Ascending aorta (tissue), 2 donors: Measurements from ENCODE around the gene FLNC. TPM values are rescaled to one million over a fixed set of nuclear protein-coding genes. Genes with fewer than 3 reads are reported as not detected.

Experiments
- DNase-seq, 2 donors: peaks; one replicate each; pipeline ENCODE4 v3.0.0-alpha.2; 2019; ENCODE audit warnings: low spot score in 2 of 2
- H3K27ac ChIP-seq, 2 donors: fragments of 200-600 bp; sonication (generic); one replicate each; pipeline ENCODE4 v1.5.1; 2016 to 2017; ENCODE audit warnings: mild to moderate bottlenecking in 1 of 2
- H3K27me3 ChIP-seq: fragments of 200-600 bp; sonication (generic); one replicate; pipeline ENCODE4 v1.5.1; 2017
- H3K36me3 ChIP-seq, 2 donors: fragments of 200-600 bp; sonication (generic); one replicate each; pipeline ENCODE4 v1.5.1; 2016
- H3K4me1 ChIP-seq, 2 donors: fragments of 200-600 bp; sonication (generic); one replicate each; pipeline ENCODE4 v1.5.1; 2016 to 2017; ENCODE audit warnings: mild to moderate bottlenecking in 1 of 2
- H3K4me3 ChIP-seq, 2 donors: fragments of 200-600 bp; sonication (generic); one replicate each; pipeline ENCODE4 v1.5.1; 2016 to 2017; ENCODE audit warnings: mild to moderate bottlenecking in 1 of 2
- H3K9me3 ChIP-seq, 2 donors: fragments of 200-600 bp; sonication (generic); one replicate each; pipeline ENCODE4 v1.5.1; 2016
- intact Hi-C: fragments of 100-400 bp; cut with DNase I; formaldehyde crosslinking; loops from one replicate; pipeline ENCODE4 v1.15.1; 2023
- total RNA-seq: library from RNA; depleted of rRNA; stranded (reverse); fragments of >200 nt; gene quantifications from one replicate; pipeline ENCODE4 v1.1.0, GENCODE V29; 2016
- TF ChIP-seq, protein P1 (sequence below), 3 experiments: fragments of 200-600 bp in 2 of 3; fragments of 450-650 bp in 1 of 3; sonication (generic) in 2 of 3; IDR thresholded peaks; one replicate each; pipeline ENCODE4 v1.5.1; 2016 to 2019; ENCODE audit warnings: antibody characterized with exemption in 3 of 3, mild to moderate bottlenecking in 1 of 3, moderate library complexity in 1 of 3

Gene FLNC, protein sequence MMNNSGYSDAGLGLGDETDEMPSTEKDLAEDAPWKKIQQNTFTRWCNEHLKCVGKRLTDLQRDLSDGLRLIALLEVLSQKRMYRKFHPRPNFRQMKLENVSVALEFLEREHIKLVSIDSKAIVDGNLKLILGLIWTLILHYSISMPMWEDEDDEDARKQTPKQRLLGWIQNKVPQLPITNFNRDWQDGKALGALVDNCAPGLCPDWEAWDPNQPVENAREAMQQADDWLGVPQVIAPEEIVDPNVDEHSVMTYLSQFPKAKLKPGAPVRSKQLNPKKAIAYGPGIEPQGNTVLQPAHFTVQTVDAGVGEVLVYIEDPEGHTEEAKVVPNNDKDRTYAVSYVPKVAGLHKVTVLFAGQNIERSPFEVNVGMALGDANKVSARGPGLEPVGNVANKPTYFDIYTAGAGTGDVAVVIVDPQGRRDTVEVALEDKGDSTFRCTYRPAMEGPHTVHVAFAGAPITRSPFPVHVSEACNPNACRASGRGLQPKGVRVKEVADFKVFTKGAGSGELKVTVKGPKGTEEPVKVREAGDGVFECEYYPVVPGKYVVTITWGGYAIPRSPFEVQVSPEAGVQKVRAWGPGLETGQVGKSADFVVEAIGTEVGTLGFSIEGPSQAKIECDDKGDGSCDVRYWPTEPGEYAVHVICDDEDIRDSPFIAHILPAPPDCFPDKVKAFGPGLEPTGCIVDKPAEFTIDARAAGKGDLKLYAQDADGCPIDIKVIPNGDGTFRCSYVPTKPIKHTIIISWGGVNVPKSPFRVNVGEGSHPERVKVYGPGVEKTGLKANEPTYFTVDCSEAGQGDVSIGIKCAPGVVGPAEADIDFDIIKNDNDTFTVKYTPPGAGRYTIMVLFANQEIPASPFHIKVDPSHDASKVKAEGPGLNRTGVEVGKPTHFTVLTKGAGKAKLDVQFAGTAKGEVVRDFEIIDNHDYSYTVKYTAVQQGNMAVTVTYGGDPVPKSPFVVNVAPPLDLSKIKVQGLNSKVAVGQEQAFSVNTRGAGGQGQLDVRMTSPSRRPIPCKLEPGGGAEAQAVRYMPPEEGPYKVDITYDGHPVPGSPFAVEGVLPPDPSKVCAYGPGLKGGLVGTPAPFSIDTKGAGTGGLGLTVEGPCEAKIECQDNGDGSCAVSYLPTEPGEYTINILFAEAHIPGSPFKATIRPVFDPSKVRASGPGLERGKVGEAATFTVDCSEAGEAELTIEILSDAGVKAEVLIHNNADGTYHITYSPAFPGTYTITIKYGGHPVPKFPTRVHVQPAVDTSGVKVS (N-terminal part only)
- total RNA-seq = 117 TPM

DNA sequence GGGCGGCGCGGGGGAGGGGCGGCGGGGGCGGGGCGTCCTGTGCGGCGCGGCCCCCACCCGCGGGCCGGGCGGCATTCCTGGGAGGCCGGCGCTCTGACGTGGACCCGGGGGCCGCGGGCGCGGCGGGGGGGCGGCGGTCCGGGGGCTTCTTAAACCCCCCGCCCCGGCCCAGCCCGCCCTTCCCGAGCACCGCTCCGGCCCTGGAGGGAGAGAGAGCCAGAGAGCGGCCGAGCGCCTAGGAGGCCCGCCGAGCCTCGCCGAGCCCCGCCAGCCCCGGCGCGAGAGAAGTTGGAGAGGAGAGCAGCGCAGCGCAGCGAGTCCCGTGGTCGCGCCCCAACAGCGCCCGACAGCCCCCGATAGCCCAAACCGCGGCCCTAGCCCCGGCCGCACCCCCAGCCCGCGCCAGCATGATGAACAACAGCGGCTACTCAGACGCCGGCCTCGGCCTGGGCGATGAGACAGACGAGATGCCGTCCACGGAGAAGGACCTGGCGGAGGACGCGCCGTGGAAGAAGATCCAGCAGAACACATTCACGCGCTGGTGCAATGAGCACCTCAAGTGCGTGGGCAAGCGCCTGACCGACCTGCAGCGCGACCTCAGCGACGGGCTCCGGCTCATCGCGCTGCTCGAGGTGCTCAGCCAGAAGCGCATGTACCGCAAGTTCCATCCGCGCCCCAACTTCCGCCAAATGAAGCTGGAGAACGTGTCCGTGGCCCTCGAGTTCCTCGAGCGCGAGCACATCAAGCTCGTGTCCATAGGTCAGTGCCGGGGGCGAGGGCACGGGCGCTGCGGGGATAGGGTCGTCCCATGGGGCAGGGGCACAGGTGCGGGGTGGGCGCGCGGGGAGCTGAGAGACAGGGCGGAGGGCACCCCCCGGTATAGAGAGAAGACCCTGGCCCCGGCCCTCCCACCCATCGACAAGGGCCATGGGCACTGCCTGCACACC lies at the start of gene FLNC:
FLNC (plus strand) TSS at position 176 of the 947 bp plus-strand sequence; CDS start at position 408, 232 bp downstream.
- Histone ChIP-seq H3K27me3 (no peaks in the 10 kb centered on the region), H3K4me1 (peaks cover 11 to 37% of the 10 kb centered on the region in 2 donors), H3K36me3 (no peaks in the 10 kb centered on the region), H3K9me3 (no peaks in the 10 kb centered on the region), H3K27ac (peak within 1 kb of the TSS; percentile 92 to 95), H3K4me3 (peak within 1 kb of the TSS; percentile 71 to 88)
- DNase-seq = peak in 1 of 2 donors; percentile 82
- intact Hi-C loops = loop anchor here (1.0 to 5.0 kb wide), 4 partner anchors 40 to 997 kb away; partner anchors contain the start of genes CALU and CCDC136
- TF ChIP-seq, protein P1, sequence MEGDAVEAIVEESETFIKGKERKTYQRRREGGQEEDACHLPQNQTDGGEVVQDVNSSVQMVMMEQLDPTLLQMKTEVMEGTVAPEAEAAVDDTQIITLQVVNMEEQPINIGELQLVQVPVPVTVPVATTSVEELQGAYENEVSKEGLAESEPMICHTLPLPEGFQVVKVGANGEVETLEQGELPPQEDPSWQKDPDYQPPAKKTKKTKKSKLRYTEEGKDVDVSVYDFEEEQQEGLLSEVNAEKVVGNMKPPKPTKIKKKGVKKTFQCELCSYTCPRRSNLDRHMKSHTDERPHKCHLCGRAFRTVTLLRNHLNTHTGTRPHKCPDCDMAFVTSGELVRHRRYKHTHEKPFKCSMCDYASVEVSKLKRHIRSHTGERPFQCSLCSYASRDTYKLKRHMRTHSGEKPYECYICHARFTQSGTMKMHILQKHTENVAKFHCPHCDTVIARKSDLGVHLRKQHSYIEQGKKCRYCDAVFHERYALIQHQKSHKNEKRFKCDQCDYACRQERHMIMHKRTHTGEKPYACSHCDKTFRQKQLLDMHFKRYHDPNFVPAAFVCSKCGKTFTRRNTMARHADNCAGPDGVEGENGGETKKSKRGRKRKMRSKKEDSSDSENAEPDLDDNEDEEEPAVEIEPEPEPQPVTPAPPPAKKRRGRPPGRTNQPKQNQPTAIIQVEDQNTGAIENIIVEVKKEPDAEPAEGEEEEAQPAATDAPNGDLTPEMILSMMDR (IDR thresholded peaks at IDR 0.05) = no peak

- peaks cover 4 to 12% of the 10 kb centered on the region in 2 donors for H3K9me3 ChIP-seq
- H3K36me3 ChIP-seq = no peaks in the 10 kb centered on the region
- peak overlapping the region; percentile 51 to 66 for H3K27ac ChIP-seq
- no peak overlapping the region for H3K4me3 ChIP-seq
- TF ChIP-seq, protein P1 (IDR thresholded peaks at IDR 0.05) = no peak
- peak in 1 of 2 donors; percentile 83 for DNase-seq
- intact Hi-C loops = no loop called here
- peaks cover 0 to 18% of the 10 kb centered on the region in 2 donors for H3K4me1 ChIP-seq
- no peaks in the 10 kb centered on the region for H3K27me3 ChIP-seq
Measured at GRCh38 chr7:128781126-128781525, 49.1 kb upstream of the FLNC start.

GRCh38 chr7:128781851-128782250 lies 48.4 kb upstream of the FLNC start:
- intact Hi-C loops = no loop called here
- H3K27me3 ChIP-seq = no peaks in the 10 kb centered on the region
- H3K27ac ChIP-seq = peak overlapping the region; percentile 52 to 66

GRCh38 chr7:128783143-128783861 lies 46.9 kb upstream of the FLNC start:
- H3K27me3 ChIP-seq = no peaks in the 10 kb centered on the region
- peak; percentile 31 to 82 for DNase-seq
- peaks cover 0 to 18% of the 10 kb centered on the region in 2 donors for H3K4me1 ChIP-seq
- intact Hi-C loops = no loop called here
- TF ChIP-seq, protein P1 (IDR thresholded peaks at IDR 0.05) = no peak
- no peak overlapping the region for H3K4me3 ChIP-seq
- H3K27ac ChIP-seq = peak overlapping the region; percentile 31 to 52
- H3K9me3 ChIP-seq = peaks cover 4 to 6% of the 10 kb centered on the region in 2 donors
- H3K36me3 ChIP-seq = no peaks in the 10 kb centered on the region

More at GRCh38 chr7:128781851-128782250, 48.4 kb upstream of the FLNC start:
- H3K4me3 ChIP-seq = no peak overlapping the region
- TF ChIP-seq, protein P1 (IDR thresholded peaks at IDR 0.05) = no peak
- no peaks in the 10 kb centered on the region for H3K36me3 ChIP-seq
- DNase-seq = no peak
- H3K9me3 ChIP-seq = peaks cover 4 to 12% of the 10 kb centered on the region in 2 donors
- peaks cover 0 to 18% of the 10 kb centered on the region in 2 donors for H3K4me1 ChIP-seq
